Liver (tissue), 9 donors: ENCODE measurements around the gene SMCO4. TPM values are rescaled to one million over a fixed set of nuclear protein-coding genes. Genes with fewer than 3 reads are reported as not detected.

Source experiments
- DNase-seq: peaks from one replicate; pipeline ENCODE4 v3.0.0-alpha.2; 2017; ENCODE audit warnings: low spot score
- H3K27ac ChIP-seq, 2 donors: one replicate each; pipeline ENCODE4 v1.7.0; 2013; ENCODE audit warnings: inconsistent platforms in 2 of 2, low read length in 2 of 2, control low read depth in 1 of 2, low read depth in 1 of 2, mild to moderate bottlenecking in 1 of 2
- H3K27me3 ChIP-seq, 4 donors: one replicate each; pipeline versions ENCODE4 v1.6.1 to v1.7.0; 2013; ENCODE audit warnings: low read length in 3 of 4, inconsistent platforms in 1 of 4, mild to moderate bottlenecking in 1 of 4, moderate library complexity in 1 of 4; ENCODE audit not compliant: control insufficient read depth in 4 of 4, insufficient read depth in 4 of 4
- H3K36me3 ChIP-seq, 4 donors: one replicate each; pipeline versions ENCODE4 v1.6.1 to v1.7.0; 2013; ENCODE audit warnings: low read length in 3 of 4, mild to moderate bottlenecking in 3 of 4, low read depth in 1 of 4, moderate library complexity in 1 of 4; ENCODE audit not compliant: control insufficient read depth in 4 of 4, insufficient read depth in 3 of 4
- H3K4me1 ChIP-seq, 4 donors: one replicate each; pipeline versions ENCODE4 v1.6.1 to v1.7.0; 2013; ENCODE audit warnings: low read length in 3 of 4, mild to moderate bottlenecking in 3 of 4, moderate library complexity in 1 of 4; ENCODE audit not compliant: control insufficient read depth in 4 of 4, insufficient read depth in 4 of 4
- H3K4me3 ChIP-seq, 3 donors: one replicate each; pipeline versions ENCODE4 v1.6.1 to v1.7.0; 2013; ENCODE audit warnings: low read length in 3 of 3, control low read depth in 1 of 3, low read depth in 1 of 3, mild to moderate bottlenecking in 1 of 3
- H3K9ac ChIP-seq, 2 donors: one replicate each; pipeline ENCODE4 v1.7.0; 2013; ENCODE audit warnings: low read length in 2 of 2, mild to moderate bottlenecking in 2 of 2, moderate library complexity in 2 of 2, control low read depth in 1 of 2, low read depth in 1 of 2
- H3K9me3 ChIP-seq, 4 donors: one replicate each; pipeline versions ENCODE4 v1.6.1 to v1.7.0; 2013; ENCODE audit warnings: low read length in 3 of 4; ENCODE audit not compliant: control insufficient read depth in 4 of 4
- EGR1 ChIP-seq, 2 donors: IDR thresholded peaks; 2 replicates each; pipeline ENCODE4 v1.6.1; 2016 to 2018; ENCODE audit warnings: antibody characterized with exemption in 2 of 2, low read depth in 2 of 2
- FOXA1 ChIP-seq: IDR thresholded peaks from 2 replicates; pipeline ENCODE4 v1.6.1; 2016; ENCODE audit warnings: antibody characterized with exemption
- FOXA2 ChIP-seq: IDR thresholded peaks from 2 replicates; pipeline ENCODE4 v1.6.1; 2016; ENCODE audit warnings: antibody characterized with exemption
- HNF4A ChIP-seq, 2 donors: conservative IDR thresholded peaks; 2 replicates each; pipeline ENCODE4 v1.6.1; 2016; ENCODE audit warnings: antibody characterized with exemption in 2 of 2, mild to moderate bottlenecking in 2 of 2
- HNF4G ChIP-seq: IDR thresholded peaks from 2 replicates; pipeline ENCODE4 v1.6.1; 2016; ENCODE audit warnings: antibody characterized with exemption
- JUND ChIP-seq, 2 donors: IDR thresholded peaks; 2 replicates each; pipeline ENCODE4 v1.6.1; 2016; ENCODE audit warnings: antibody characterized with exemption in 2 of 2
- NR2F2 ChIP-seq: IDR thresholded peaks from 2 replicates; pipeline ENCODE4 v1.6.1; 2016; ENCODE audit warnings: antibody characterized with exemption
- RAD21 ChIP-seq, 2 donors: IDR thresholded peaks; 2 replicates each; pipeline ENCODE4 v1.6.1; 2016; ENCODE audit warnings: antibody characterized with exemption in 2 of 2, mild to moderate bottlenecking in 2 of 2
- RXRA ChIP-seq, 2 donors: IDR thresholded peaks; 2 replicates each; pipeline ENCODE4 v1.6.1; 2017 to 2018; ENCODE audit warnings: antibody characterized with exemption in 2 of 2, mild to moderate bottlenecking in 1 of 2
- SP1 ChIP-seq: IDR thresholded peaks from 2 replicates; pipeline ENCODE4 v1.6.1; 2018; ENCODE audit warnings: antibody characterized with exemption, mild to moderate bottlenecking
- TAF1 ChIP-seq: conservative IDR thresholded peaks from 2 replicates; pipeline ENCODE4 v1.6.1; 2016; ENCODE audit warnings: antibody characterized with exemption, mild to moderate bottlenecking
- YY1 ChIP-seq: IDR thresholded peaks from 2 replicates; pipeline ENCODE4 v1.6.1; 2016; ENCODE audit warnings: antibody characterized with exemption, mild to moderate bottlenecking
- WGBS: extraction: QIAGEN DNeasy Blood & Tissue Kit; methylation state at CpG from one replicate; pipeline ENCODE4 v1.1.7; 2013; 5-methylcytosine and 5-hydroxymethylcytosine counted together
- polyA plus RNA-seq, 2 donors: library from polyadenylated mRNA; stranded (reverse) in 1 of 2; unstranded in 1 of 2; fragments of 200-250 nt in 1 of 2; fragments of >200 nt in 1 of 2; fragmentation: Nextera tagmentation in 1 of 2; extraction: Ambion mirVana in 1 of 2; gene quantifications; one replicate each; pipeline versions ENCODE4 v1.2.1 to v1.2.3, GENCODE V29; 2013 to 2015
- total RNA-seq, 2 donors: library from RNA; depleted of rRNA; stranded (reverse); fragments of >200 nt; gene quantifications; one replicate each; pipeline ENCODE4 v1.2.3, GENCODE V29; 2014
- TF ChIP-seq, protein P1 (sequence below): fragments of 150-350 bp; IDR thresholded peaks from 2 replicates; pipeline ENCODE4 v1.5.1; 2017; ENCODE audit warnings: improper control_type of control experiment, low read depth, low read length; ENCODE audit not compliant: missing input control
- TF ChIP-seq, protein P2 (sequence below): IDR thresholded peaks from 2 replicates; pipeline ENCODE4 v1.6.1; 2016; ENCODE audit warnings: antibody characterized with exemption
- TF ChIP-seq, protein P3 (sequence below): IDR thresholded peaks from 2 replicates; pipeline ENCODE4 v1.6.1; 2016; ENCODE audit warnings: antibody characterized with exemption
- donor health status: healthy.
- donor health status: healthy.
- donor health status: healthy.
- donor health status: healthy.
- donor health status: healthy.

SMCO4 gene
- total and polyA plus RNA-seq, 4 donors = 21.2 to 98.8 (median 47.9) TPM

DNA sequence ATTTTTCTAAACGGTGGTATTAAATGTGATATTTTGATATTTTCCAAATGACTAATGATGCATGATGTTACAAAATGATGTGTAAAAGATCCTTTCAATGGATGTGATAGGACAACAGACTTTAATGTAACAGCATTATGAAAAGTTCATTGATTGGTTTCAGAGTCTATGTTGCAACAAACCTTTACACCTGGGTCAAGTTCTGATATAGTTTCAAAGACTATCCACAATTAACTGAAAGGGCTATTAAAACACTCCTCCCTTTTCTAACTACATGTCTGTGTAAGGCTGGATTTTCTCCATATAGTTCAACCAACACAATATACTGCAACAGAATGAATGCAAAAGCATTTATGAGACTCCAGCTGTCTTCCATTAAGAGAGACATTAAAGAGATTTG lies 35.7 kb downstream of the SMCO4 start (continued):
- TF ChIP-seq, protein P1, sequence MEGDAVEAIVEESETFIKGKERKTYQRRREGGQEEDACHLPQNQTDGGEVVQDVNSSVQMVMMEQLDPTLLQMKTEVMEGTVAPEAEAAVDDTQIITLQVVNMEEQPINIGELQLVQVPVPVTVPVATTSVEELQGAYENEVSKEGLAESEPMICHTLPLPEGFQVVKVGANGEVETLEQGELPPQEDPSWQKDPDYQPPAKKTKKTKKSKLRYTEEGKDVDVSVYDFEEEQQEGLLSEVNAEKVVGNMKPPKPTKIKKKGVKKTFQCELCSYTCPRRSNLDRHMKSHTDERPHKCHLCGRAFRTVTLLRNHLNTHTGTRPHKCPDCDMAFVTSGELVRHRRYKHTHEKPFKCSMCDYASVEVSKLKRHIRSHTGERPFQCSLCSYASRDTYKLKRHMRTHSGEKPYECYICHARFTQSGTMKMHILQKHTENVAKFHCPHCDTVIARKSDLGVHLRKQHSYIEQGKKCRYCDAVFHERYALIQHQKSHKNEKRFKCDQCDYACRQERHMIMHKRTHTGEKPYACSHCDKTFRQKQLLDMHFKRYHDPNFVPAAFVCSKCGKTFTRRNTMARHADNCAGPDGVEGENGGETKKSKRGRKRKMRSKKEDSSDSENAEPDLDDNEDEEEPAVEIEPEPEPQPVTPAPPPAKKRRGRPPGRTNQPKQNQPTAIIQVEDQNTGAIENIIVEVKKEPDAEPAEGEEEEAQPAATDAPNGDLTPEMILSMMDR = no peak
- TF ChIP-seq SP1 = peak; percentile 29
- no peak for TF ChIP-seq TAF1
- TF ChIP-seq, protein P2, sequence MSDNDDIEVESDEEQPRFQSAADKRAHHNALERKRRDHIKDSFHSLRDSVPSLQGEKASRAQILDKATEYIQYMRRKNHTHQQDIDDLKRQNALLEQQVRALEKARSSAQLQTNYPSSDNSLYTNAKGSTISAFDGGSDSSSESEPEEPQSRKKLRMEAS = no peak
- TF ChIP-seq RXRA (IDR thresholded peaks at IDR 0.05) = peak; percentile 36 to 54
- TF ChIP-seq HNF4G = peak; percentile 56
- TF ChIP-seq JUND (IDR thresholded peaks at IDR 0.05) = no peak
- TF ChIP-seq FOXA1 = no peak

DNA sequence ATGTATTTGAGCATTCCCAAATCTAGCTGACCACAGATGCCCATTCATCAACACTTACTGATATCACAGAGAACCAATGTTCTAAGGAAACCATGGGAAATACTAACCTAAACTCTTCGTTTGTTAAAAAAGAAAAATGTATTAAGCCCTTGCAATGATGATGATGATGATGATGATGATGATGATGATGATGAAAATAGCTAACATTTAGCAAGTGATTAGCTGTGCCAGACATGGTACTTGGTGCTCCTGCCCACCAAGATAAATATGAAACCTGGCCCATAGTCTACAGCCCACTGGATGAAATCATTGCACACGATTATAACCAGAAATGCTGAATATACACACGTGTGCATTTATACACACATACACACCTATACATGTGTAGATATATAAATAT lies 37.5 kb downstream of the SMCO4 start:
- WGBS = 91% methylated on average over 3 of the region's 3 CpGs

DNA sequence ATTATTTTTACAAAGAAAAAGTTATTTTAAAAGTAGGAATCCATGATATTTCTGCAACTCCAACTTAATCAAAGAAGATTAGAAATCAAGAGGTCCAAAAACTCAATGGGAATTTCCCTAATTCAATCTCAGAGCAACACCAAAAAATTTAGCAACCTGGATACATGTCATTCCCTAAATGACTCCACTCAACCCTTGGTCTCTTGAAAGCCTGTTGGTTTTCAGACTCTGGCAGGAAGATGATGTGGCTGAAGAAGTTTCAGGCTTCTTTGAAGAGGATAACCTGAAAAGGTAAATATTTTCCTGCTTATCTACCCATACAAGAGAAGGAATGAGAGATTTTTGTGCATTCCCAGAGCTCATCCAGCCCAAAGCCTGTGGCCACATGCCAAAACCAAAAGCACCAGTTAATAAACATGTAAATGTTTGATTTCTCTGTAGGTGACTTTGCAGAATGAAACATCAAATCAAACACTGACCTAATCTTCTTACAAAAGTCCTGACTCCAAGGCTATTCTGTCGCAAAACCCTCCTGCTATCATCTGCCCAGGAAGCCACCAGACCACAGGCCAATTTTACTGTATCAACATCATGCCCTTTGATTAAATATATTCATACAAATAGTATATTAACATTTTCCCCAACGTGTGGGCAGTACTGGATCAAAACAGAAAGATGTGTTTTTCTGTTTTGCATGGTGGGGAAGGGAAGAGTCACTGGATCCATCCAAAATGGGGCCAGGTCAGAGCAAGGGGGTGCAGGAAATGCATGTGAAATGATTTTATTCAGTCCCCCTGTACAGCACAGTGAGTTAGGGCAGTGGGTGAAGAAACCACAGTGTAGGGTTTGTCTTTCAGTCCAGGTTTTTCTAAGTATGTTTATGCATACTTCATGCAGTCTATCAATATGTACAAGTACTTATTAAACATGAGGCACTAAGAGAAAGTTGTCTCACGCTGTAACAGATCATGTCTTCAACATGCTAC lies 38.8 kb downstream of the SMCO4 start:
- DNase-seq = no peak
- Histone ChIP-seq H3K27ac (peak overlapping the region; percentile 68 to 76), H3K4me3 (no peak overlapping the region), H3K36me3 (peaks cover 0 to 3% (median 1%) of the 10 kb centered on the region in 4 donors), H3K9ac (no peak overlapping the region), H3K27me3 (no peaks in the 10 kb centered on the region), H3K9me3 (no peaks in the 10 kb centered on the region), H3K4me1 (peaks cover 9 to 68% (median 52%) of the 10 kb centered on the region in 4 donors)
- TF ChIP-seq RAD21 (IDR thresholded peaks at IDR 0.05) = peak in 1 of 2 donors; percentile 12
- peak; percentile 40 for TF ChIP-seq FOXA1
- TF ChIP-seq SP1 = no peak
- peak; percentile 30 for TF ChIP-seq YY1
- TF ChIP-seq FOXA2 = peak; percentile 47
- peak in 1 of 2 donors; percentile 77 for TF ChIP-seq RXRA (IDR thresholded peaks at IDR 0.05)
- TF ChIP-seq, protein P2 = peak; percentile 53
- peak; percentile 49 to 74 for TF ChIP-seq HNF4A (conservative IDR thresholded peaks at IDR 0.05)
- peak in 1 of 2 donors; percentile 30 for TF ChIP-seq JUND (IDR thresholded peaks at IDR 0.05)
- TF ChIP-seq TAF1 = no peak
- TF ChIP-seq, protein P3, sequence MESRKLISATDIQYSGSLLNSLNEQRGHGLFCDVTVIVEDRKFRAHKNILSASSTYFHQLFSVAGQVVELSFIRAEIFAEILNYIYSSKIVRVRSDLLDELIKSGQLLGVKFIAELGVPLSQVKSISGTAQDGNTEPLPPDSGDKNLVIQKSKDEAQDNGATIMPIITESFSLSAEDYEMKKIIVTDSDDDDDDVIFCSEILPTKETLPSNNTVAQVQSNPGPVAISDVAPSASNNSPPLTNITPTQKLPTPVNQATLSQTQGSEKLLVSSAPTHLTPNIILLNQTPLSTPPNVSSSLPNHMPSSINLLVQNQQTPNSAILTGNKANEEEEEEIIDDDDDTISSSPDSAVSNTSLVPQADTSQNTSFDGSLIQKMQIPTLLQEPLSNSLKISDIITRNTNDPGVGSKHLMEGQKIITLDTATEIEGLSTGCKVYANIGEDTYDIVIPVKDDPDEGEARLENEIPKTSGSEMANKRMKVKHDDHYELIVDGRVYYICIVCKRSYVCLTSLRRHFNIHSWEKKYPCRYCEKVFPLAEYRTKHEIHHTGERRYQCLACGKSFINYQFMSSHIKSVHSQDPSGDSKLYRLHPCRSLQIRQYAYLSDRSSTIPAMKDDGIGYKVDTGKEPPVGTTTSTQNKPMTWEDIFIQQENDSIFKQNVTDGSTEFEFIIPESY = no peak
- 48% methylated on average over 3 of the region's 3 CpGs for WGBS

More for the DNA sequence above, 37.5 kb downstream of the SMCO4 start:
- no peak for TF ChIP-seq RAD21 (IDR thresholded peaks at IDR 0.05)
- TF ChIP-seq EGR1 (IDR thresholded peaks at IDR 0.05; ENCODE audit: low read depth in 2 of 2) = no peak
- no peak for TF ChIP-seq FOXA1
- no peak for TF ChIP-seq NR2F2
- no peak for TF ChIP-seq SP1
- peaks cover 0 to 3% (median 1%) of the 10 kb centered on the region in 4 donors for H3K36me3 ChIP-seq
- no peaks in the 10 kb centered on the region for H3K27me3 ChIP-seq
- H3K4me1 ChIP-seq = peaks cover 9 to 65% (median 52%) of the 10 kb centered on the region in 4 donors
- H3K27ac ChIP-seq = no peak overlapping the region
- no peak overlapping the region for H3K4me3 ChIP-seq
- no peaks in the 10 kb centered on the region for H3K9me3 ChIP-seq
- no peak overlapping the region for H3K9ac ChIP-seq
- no peak for DNase-seq
